ENCODE measurements around the gene FABP3. TPM values are rescaled to one million over a fixed set of nuclear protein-coding genes. Genes with fewer than 3 reads are reported as not detected.

The FABP3 gene
- 4.3 TPM for polyA plus RNA-seq (2013, experiment 1 of 2; ENCODE audit: insufficient read length)
- polyA plus RNA-seq (2013, experiment 2 of 2; ENCODE audit: insufficient read length) = 4.6 TPM

- DNase-seq = peak; percentile 68
Observed at GRCh38 chr1:31373056-31373896, at the start of gene FABP3. TSS of gene FABP3 (minus strand) at chr1:31373076. CDS start at chr1:31373014, 62 bp downstream.

- peak; percentile 22 for DNase-seq
Observed at GRCh38 chr1:31421371-31422040, 48.6 kb upstream of the FABP3 start.

- no peak for DNase-seq
Observed at GRCh38 chr1:31420716-31421115, 47.8 kb upstream of the FABP3 start.

GRCh38 chr1:31418626-31419323 is 45.9 kb upstream of the FABP3 start:
- DNase-seq = peak; percentile 38

GRCh38 chr1:31417148-31417547 is 44.3 kb upstream of the FABP3 start:
- DNase-seq = no peak

- no peak for DNase-seq
Observed at GRCh38 chr1:31416101-31416736, 43.3 kb upstream of the FABP3 start.

GRCh38 chr1:31415658-31416057 is 42.8 kb upstream of the FABP3 start:
- no peak for DNase-seq

- no peak for DNase-seq
Observed at GRCh38 chr1:31414980-31415370, 42.1 kb upstream of the FABP3 start.

- peak; percentile 32 for DNase-seq
Observed at GRCh38 chr1:31413405-31414001, 40.6 kb upstream of the FABP3 start.

- no peak for DNase-seq
Observed at GRCh38 chr1:31412732-31413404, 40.0 kb upstream of the FABP3 start, which contains the start of gene SERINC2. TSS of gene SERINC2 (plus strand) at chr1:31413213. CDS start at chr1:31413266, 53 bp downstream.

- DNase-seq = no peak
Observed at GRCh38 chr1:31412205-31412604, 39.3 kb upstream of the FABP3 start.

- DNase-seq = no peak
Observed at GRCh38 chr1:31410871-31411270, 38.0 kb upstream of the FABP3 start.

- no peak for DNase-seq
Observed at GRCh38 chr1:31409946-31410858, 37.3 kb upstream of the FABP3 start.

GRCh38 chr1:31408788-31409318 is 36.0 kb upstream of the FABP3 start:
- no peak for DNase-seq

- DNase-seq = no peak
Observed at GRCh38 chr1:31407029-31407626, 34.3 kb upstream of the FABP3 start.

GRCh38 chr1:31405578-31406245 is 32.8 kb upstream of the FABP3 start:
- DNase-seq = no peak

- DNase-seq = no peak
Observed at GRCh38 chr1:31401241-31401640, 28.4 kb upstream of the FABP3 start.

GRCh38 chr1:31400393-31400792 is 27.5 kb upstream of the FABP3 start:
- peak; percentile 31 for DNase-seq

GRCh38 chr1:31399976-31400375 is 27.1 kb upstream of the FABP3 start:
- DNase-seq = no peak

All from fibroblast of skin of back (primary cell).